GM12878 (cell line): ENCODE measurements around the gene IGFL3. TPM values are rescaled to one million over a fixed set of nuclear protein-coding genes. Genes with fewer than 3 reads are reported as not detected.

Experiments
- ATAC-seq: fragments of 200-7000 bp; cut with Tn5 transposase; 3 replicates; pipeline ENCODE4 v1.9.1; 2020; ENCODE audit warnings: mild to moderate bottlenecking, moderate library complexity
- BruUV-seq: library from RNA; stranded (reverse); fragments of 400-500 nt; replicated peaks from 2 replicates; lab custom pipeline; 2021; lab: Mats Ljungman, UMichigan
- CTCF ChIA-PET: fragments of 300-600 bp; sonication (Branson Sonifier 250); formaldehyde crosslinking; extraction: SDS; loops from one replicate; lab custom pipeline; 2021; ENCODE audit warnings: inconsistent platforms; lab: Yijun Ruan, JAX
- POLR2A ChIA-PET: fragments of 350-600 bp; formaldehyde crosslinking; extraction: SDS; loops from one replicate; lab custom pipeline; 2021; ENCODE audit warnings: inconsistent platforms; lab: Charles Lee
- RAD21 ChIA-PET: fragments of 300-600 bp; sonication (Branson Sonifier 250); formaldehyde crosslinking; loops from one replicate; lab custom pipeline; 2023; ENCODE audit warnings: antibody characterized with exemption; ENCODE audit not compliant: unreplicated experiment; lab: Charles Lee
- SMC1A ChIA-PET: fragments of 300-600 bp; sonication (Branson Sonifier 250); formaldehyde crosslinking; loops from one replicate; lab custom pipeline; 2023; ENCODE audit not compliant: unreplicated experiment, uncharacterized antibody; lab: Charles Lee
- DNase-seq: peaks from one replicate; pipeline ENCODE4 v3.0.0-alpha.2; 2011; ENCODE audit warnings: low read depth, low spot score
- FAIRE-seq: peaks from 3 replicates; lab custom pipeline; 2011; peaks lifted over from hg19 to GRCh38; lab: Jason Lieb, UNC
- H2AFZ ChIP-seq: 2 replicates; pipeline ENCODE4 v1.6.0; 2011; ENCODE audit warnings: low read depth, low read length, control low read depth; ENCODE audit not compliant: control insufficient read depth
- H3K27ac ChIP-seq: 2 replicates; pipeline ENCODE4 v1.5.1; 2011; ENCODE audit warnings: control low read depth; ENCODE audit not compliant: control insufficient read depth, insufficient read depth
- H3K27me3 ChIP-seq, 2 experiments: replicated peaks in 1 of 2; 2 replicates each; pipeline versions ENCODE4 v1.6.0 to v1.6.1; 2011; ENCODE audit warnings: low read length in 1 of 2; ENCODE audit not compliant: control insufficient read depth in 2 of 2, insufficient read depth in 2 of 2
- H3K36me3 ChIP-seq, 2 experiments: 2 replicates each; pipeline ENCODE4 v1.5.1; 2011; ENCODE audit warnings: low read length in 1 of 2; ENCODE audit not compliant: control insufficient read depth in 2 of 2, insufficient read depth in 2 of 2
- H3K4me1 ChIP-seq: 2 replicates; pipeline ENCODE4 v1.6.1; 2011; ENCODE audit warnings: mild to moderate bottlenecking, low read length, moderate library complexity, mixed read lengths; ENCODE audit not compliant: control insufficient read depth, insufficient read depth
- H3K4me2 ChIP-seq: 2 replicates; pipeline ENCODE4 v1.6.0; 2011; ENCODE audit warnings: control low read depth; ENCODE audit not compliant: control insufficient read depth, insufficient read depth
- H3K4me3 ChIP-seq: fragments of 200-600 bp; sonication (generic); 2 replicates; pipeline ENCODE4 v1.5.1; 2016
- H3K79me2 ChIP-seq: 2 replicates; pipeline ENCODE4 v1.6.0; 2011; ENCODE audit warnings: low read length; ENCODE audit not compliant: control insufficient read depth, insufficient read depth
- H3K9ac ChIP-seq: 2 replicates; pipeline ENCODE4 v1.8.0; 2011; ENCODE audit warnings: low read length, control low read depth, mixed read lengths; ENCODE audit not compliant: control insufficient read depth, insufficient read depth
- H3K9me3 ChIP-seq: replicated peaks from 3 replicates; pipeline ENCODE4 v1.5.1; 2011; ENCODE audit warnings: mild to moderate bottlenecking, low read length; ENCODE audit not compliant: control insufficient read depth, insufficient read depth
- H4K20me1 ChIP-seq: 2 replicates; pipeline ENCODE4 v1.6.0; 2011; ENCODE audit not compliant: control insufficient read depth, insufficient read depth
- ATF7 ChIP-seq: fragments of 450-650 bp; IDR thresholded peaks from 2 replicates; pipeline ENCODE4 v1.6.1; 2016; ENCODE audit warnings: low read depth, mild to moderate bottlenecking
- CBFB ChIP-seq: IDR thresholded peaks from 2 replicates; pipeline ENCODE4 v1.6.1; 2016; ENCODE audit warnings: antibody characterized with exemption, low read depth
- HDAC6 ChIP-seq: fragments of 200-600 bp; sonication (generic); IDR thresholded peaks from one replicate; pipeline ENCODE4 v1.8.0; 2017; ENCODE audit warnings: antibody characterized with exemption; ENCODE audit not compliant: unreplicated experiment
- HDGF ChIP-seq: fragments of 450-650 bp; IDR thresholded peaks from 2 replicates; pipeline ENCODE4 v1.6.1; 2016; ENCODE audit warnings: antibody characterized with exemption
- KLF5 ChIP-seq: fragments of 450-650 bp; IDR thresholded peaks from 2 replicates; pipeline ENCODE4 v1.6.1; 2014; ENCODE audit warnings: mild to moderate bottlenecking; ENCODE audit not compliant: partially characterized antibody
- NFYA ChIP-seq: IDR thresholded peaks from 2 replicates; pipeline ENCODE4 v1.6.1; 2011; ENCODE audit warnings: low read depth, mild to moderate bottlenecking, low read length, improper control_type of control experiment, borderline replicate concordance
- NR2C2 ChIP-seq: IDR thresholded peaks from 2 replicates; pipeline ENCODE4 v1.6.1; 2011; ENCODE audit warnings: borderline replicate concordance, low read depth; ENCODE audit not compliant: control insufficient read depth, insufficient read length
- RAD51 ChIP-seq: fragments of 450-650 bp; IDR thresholded peaks from 2 replicates; pipeline ENCODE4 v1.6.1; 2016; ENCODE audit warnings: moderate library complexity, mild to moderate bottlenecking, inconsistent platforms
- SIX5 ChIP-seq: IDR thresholded peaks from 2 replicates; pipeline ENCODE4 v1.6.1; 2011; ENCODE audit warnings: mild to moderate bottlenecking, low read depth, low read length, moderate library complexity; ENCODE audit not compliant: severe bottlenecking
- TAF1 ChIP-seq: IDR thresholded peaks from 2 replicates; pipeline ENCODE4 v1.6.1; 2011; ENCODE audit warnings: mild to moderate bottlenecking, low read depth, low read length, borderline replicate concordance
- WGBS: methylation state at CpG from one replicate; pipeline ENCODE4 v1.1.6; 2016; ENCODE audit warnings: low lambda C conversion rate; ENCODE audit not compliant: insufficient replicate concordance, insufficient coverage; ENCODE audit errors: missing lambda C conversion rate; 5-methylcytosine and 5-hydroxymethylcytosine counted together
- in situ Hi-C: fragments of 300-500 bp; cut with MboI; formaldehyde crosslinking; loops from 9 replicates; pipeline ENCODE4 v1.14.3; 2018; ENCODE audit warnings: mixed read lengths
- intact Hi-C: fragments of 100-400 bp; cut with micrococcal nuclease; formaldehyde crosslinking; loops from one replicate; pipeline ENCODE4 v1.14.2; 2022; ENCODE audit not compliant: unreplicated experiment
- polyA plus RNA-seq, 11 experiments: library from polyadenylated mRNA; depleted of rRNA in 4 of 11; unstranded in 6 of 11; stranded (reverse) in 5 of 11; fragments of >200 nt; fragmentation: Nextera tagmentation in 4 of 11; fragmentation: Illumina TruSeq in 1 of 11; extraction: Ambion mirVana in 4 of 11; extraction: Trizol in 1 of 11; gene quantifications; 1 replicate in 1 of 11; 2 replicates in 10 of 11; pipeline versions ENCODE4 v1.2.1 to v1.2.3, GENCODE V29; 2011 to 2016; ENCODE audit warnings: inconsistent platforms in 2 of 11, missing spikeins in 2 of 11, low read depth in 1 of 11
- total RNA-seq, 4 experiments: library from RNA; depleted of rRNA in 3 of 4; stranded (reverse); fragments of >200 nt in 3 of 4; fragmentation: Illumina TruSeq in 1 of 4; extraction: Trizol in 1 of 4; gene quantifications; 2 replicates each; pipeline versions ENCODE4 v1.2.1 to v1.2.3, GENCODE V29; 2013 to 2021
- TF ChIP-seq, protein P1 (sequence below): IDR thresholded peaks from 2 replicates; pipeline ENCODE4 v1.6.1; 2012; ENCODE audit warnings: improper control_type of control experiment, low read depth, low read length; ENCODE audit not compliant: insufficient replicate concordance
- TF ChIP-seq, protein P2 (sequence below): fragments of 450-650 bp; conservative IDR thresholded peaks from 2 replicates; pipeline ENCODE4 v1.6.1; 2017; ENCODE audit warnings: mild to moderate bottlenecking, moderate library complexity
- TF ChIP-seq, protein P3 (sequence below): fragments of 450-650 bp; IDR thresholded peaks from 2 replicates; pipeline ENCODE4 v1.6.1; 2017; ENCODE audit warnings: mild to moderate bottlenecking, moderate library complexity

Gene IGFL3
- total and polyA plus RNA-seq, 10 of the 15 experiments (the other 5 are each of a cell fraction or from before 2014, with no cell fraction given), result not detected

DNA sequence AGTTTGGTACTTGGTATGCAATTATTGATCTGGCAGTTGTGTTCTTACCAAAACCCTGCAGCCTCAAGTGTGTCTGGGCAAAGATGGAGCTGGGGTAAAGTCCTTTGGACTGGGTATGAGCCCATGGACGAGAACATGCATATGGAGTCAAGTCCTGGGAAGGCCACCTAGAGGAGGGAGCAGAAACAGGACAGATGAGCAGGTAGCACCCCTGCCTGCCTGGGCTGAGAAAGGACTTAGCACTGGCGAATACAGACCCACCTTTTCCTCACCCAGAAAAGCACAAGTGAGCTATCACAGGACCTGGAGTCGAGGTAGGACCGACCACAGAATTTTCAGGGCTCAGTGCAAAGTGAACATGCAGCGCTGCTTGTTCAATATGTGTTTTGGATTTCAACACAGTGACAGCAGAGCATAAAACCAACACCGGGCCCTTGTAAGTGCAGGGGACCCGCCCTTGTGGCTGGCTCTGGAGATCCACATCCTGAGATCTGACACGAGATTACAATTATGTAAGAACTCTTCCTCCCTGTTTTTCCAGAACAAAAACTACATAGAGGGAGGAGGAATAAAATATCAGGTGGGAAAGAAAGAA, 49.5 kb upstream of the IGFL3 start:
- H3K9ac ChIP-seq, result no peak overlapping the region
- no peaks in the 10 kb centered on the region for H4K20me1 ChIP-seq
- H3K36me3 ChIP-seq, result no peaks in the 10 kb centered on the region
- H3K4me1 ChIP-seq, result no peaks in the 10 kb centered on the region
- H3K4me2 ChIP-seq, result no peak overlapping the region
- ATAC-seq, result no peak
- ChIA-PET RAD21 (no interaction called here), SMC1A (no interaction called here), CTCF (interaction anchor here (0.8 to 1.1 kb wide), 4 partner anchors 11 to 145 kb away, joined by 3 to 6 read pairs (median 3); no protein-coding TSS in a partner anchor), POLR2A (interaction anchor here (0.5 kb wide), 1 partner anchor 128 kb away, joined by 3 read pairs; no protein-coding TSS in a partner anchor)
- no peak overlapping the region for H3K27ac ChIP-seq
- no peaks in the 10 kb centered on the region for H3K79me2 ChIP-seq
- H2AFZ ChIP-seq, result no peak overlapping the region
- in situ Hi-C loops (no loop called here), intact Hi-C loops (no loop called here)
- BruUV-seq, result no TSS peak
- WGBS, result 5% methylated on average over 8 of the region's 8 CpGs
- no peak for DNase-seq
- FAIRE-seq, result no peak
- H3K4me3 ChIP-seq, result no peak overlapping the region
- H3K27me3 ChIP-seq, result no peaks in the 10 kb centered on the region; a peak in 1 of 4 replicates
- H3K9me3 ChIP-seq, result no peaks in the 10 kb centered on the region
- TF ChIP-seq, protein P1, sequence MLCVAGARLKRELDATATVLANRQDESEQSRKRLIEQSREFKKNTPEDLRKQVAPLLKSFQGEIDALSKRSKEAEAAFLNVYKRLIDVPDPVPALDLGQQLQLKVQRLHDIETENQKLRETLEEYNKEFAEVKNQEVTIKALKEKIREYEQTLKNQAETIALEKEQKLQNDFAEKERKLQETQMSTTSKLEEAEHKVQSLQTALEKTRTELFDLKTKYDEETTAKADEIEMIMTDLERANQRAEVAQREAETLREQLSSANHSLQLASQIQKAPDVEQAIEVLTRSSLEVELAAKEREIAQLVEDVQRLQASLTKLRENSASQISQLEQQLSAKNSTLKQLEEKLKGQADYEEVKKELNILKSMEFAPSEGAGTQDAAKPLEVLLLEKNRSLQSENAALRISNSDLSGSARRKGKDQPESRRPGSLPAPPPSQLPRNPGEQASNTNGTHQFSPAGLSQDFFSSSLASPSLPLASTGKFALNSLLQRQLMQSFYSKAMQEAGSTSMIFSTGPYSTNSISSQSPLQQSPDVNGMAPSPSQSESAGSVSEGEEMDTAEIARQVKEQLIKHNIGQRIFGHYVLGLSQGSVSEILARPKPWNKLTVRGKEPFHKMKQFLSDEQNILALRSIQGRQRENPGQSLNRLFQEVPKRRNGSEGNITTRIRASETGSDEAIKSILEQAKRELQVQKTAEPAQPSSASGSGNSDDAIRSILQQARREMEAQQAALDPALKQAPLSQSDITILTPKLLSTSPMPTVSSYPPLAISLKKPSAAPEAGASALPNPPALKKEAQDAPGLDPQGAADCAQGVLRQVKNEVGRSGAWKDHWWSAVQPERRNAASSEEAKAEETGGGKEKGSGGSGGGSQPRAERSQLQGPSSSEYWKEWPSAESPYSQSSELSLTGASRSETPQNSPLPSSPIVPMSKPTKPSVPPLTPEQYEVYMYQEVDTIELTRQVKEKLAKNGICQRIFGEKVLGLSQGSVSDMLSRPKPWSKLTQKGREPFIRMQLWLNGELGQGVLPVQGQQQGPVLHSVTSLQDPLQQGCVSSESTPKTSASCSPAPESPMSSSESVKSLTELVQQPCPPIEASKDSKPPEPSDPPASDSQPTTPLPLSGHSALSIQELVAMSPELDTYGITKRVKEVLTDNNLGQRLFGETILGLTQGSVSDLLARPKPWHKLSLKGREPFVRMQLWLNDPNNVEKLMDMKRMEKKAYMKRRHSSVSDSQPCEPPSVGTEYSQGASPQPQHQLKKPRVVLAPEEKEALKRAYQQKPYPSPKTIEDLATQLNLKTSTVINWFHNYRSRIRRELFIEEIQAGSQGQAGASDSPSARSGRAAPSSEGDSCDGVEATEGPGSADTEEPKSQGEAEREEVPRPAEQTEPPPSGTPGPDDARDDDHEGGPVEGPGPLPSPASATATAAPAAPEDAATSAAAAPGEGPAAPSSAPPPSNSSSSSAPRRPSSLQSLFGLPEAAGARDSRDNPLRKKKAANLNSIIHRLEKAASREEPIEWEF, result no peak
- TF ChIP-seq CBFB, result no peak
- TF ChIP-seq NFYA, result no peak
- TF ChIP-seq TAF1, result no peak
- TF ChIP-seq, protein P2, sequence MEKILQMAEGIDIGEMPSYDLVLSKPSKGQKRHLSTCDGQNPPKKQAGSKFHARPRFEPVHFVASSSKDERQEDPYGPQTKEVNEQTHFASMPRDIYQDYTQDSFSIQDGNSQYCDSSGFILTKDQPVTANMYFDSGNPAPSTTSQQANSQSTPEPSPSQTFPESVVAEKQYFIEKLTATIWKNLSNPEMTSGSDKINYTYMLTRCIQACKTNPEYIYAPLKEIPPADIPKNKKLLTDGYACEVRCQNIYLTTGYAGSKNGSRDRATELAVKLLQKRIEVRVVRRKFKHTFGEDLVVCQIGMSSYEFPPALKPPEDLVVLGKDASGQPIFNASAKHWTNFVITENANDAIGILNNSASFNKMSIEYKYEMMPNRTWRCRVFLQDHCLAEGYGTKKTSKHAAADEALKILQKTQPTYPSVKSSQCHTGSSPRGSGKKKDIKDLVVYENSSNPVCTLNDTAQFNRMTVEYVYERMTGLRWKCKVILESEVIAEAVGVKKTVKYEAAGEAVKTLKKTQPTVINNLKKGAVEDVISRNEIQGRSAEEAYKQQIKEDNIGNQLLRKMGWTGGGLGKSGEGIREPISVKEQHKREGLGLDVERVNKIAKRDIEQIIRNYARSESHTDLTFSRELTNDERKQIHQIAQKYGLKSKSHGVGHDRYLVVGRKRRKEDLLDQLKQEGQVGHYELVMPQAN, result no peak
- no peak for TF ChIP-seq KLF5
- no peak for TF ChIP-seq ATF7
- no peak for TF ChIP-seq HDGF
- TF ChIP-seq NR2C2, result no peak
- no peak for TF ChIP-seq HDAC6
- no peak for TF ChIP-seq SIX5
- TF ChIP-seq, protein P3, sequence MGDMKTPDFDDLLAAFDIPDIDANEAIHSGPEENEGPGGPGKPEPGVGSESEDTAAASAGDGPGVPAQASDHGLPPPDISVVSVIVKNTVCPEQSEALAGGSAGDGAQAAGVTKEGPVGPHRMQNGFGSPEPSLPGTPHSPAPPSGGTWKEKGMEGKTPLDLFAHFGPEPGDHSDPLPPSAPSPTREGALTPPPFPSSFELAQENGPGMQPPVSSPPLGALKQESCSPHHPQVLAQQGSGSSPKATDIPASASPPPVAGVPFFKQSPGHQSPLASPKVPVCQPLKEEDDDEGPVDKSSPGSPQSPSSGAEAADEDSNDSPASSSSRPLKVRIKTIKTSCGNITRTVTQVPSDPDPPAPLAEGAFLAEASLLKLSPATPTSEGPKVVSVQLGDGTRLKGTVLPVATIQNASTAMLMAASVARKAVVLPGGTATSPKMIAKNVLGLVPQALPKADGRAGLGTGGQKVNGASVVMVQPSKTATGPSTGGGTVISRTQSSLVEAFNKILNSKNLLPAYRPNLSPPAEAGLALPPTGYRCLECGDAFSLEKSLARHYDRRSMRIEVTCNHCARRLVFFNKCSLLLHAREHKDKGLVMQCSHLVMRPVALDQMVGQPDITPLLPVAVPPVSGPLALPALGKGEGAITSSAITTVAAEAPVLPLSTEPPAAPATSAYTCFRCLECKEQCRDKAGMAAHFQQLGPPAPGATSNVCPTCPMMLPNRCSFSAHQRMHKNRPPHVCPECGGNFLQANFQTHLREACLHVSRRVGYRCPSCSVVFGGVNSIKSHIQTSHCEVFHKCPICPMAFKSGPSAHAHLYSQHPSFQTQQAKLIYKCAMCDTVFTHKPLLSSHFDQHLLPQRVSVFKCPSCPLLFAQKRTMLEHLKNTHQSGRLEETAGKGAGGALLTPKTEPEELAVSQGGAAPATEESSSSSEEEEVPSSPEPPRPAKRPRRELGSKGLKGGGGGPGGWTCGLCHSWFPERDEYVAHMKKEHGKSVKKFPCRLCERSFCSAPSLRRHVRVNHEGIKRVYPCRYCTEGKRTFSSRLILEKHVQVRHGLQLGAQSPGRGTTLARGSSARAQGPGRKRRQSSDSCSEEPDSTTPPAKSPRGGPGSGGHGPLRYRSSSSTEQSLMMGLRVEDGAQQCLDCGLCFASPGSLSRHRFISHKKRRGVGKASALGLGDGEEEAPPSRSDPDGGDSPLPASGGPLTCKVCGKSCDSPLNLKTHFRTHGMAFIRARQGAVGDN, result no peak
- TF ChIP-seq RAD51, result no peak
